ENCODE results near the gene MEN1. TPM values are rescaled to one million over a fixed set of nuclear protein-coding genes. Genes with fewer than 3 reads are reported as not detected.

Gene MEN1
- total and polyA plus RNA-seq, 9 of the 15 experiments (the other 6 are each of a cell fraction or from before 2014, with no cell fraction given), result 3.4 to 57.2 (median 19.3) TPM

GRCh38 chr11:64777449-64778222 lies 32.7 kb downstream of the MEN1 start (continued):
- TF ChIP-seq ZNF77 (CRISPR knock-in tag; IDR thresholded peaks at IDR 0.05), result no peak
- no peak for TF ChIP-seq C11orf30 (IDR thresholded peaks at IDR 0.05; ENCODE audit: low read depth)
- TF ChIP-seq ZNF699 (CRISPR knock-in tag; IDR thresholded peaks at IDR 0.05; ENCODE audit: insufficient replicate concordance), result no peak
- TF ChIP-seq ZNF740 (CRISPR knock-in tag; IDR thresholded peaks at IDR 0.05), result peak; percentile 57; the same call in 1 of the 2 replicates
- no peak for TF ChIP-seq ZNF740 (tag; IDR thresholded peaks at IDR 0.05)
- TF ChIP-seq ARNT (IDR thresholded peaks at IDR 0.05), result no peak
- TF ChIP-seq NEUROD1 (IDR thresholded peaks at IDR 0.05; ENCODE audit: borderline replicate concordance, low read depth, low read length, partially characterized antibody), result no peak
- no peak for TF ChIP-seq CREB1 (IDR thresholded peaks at IDR 0.05)
- peak; percentile 36; the same call in 1 of the 2 replicates for TF ChIP-seq CREB1 (CRISPR knock-in tag; IDR thresholded peaks at IDR 0.05)
- no peak for TF ChIP-seq GMEB1 (CRISPR knock-in tag; IDR thresholded peaks at IDR 0.05)
- no peak for TF ChIP-seq BACH1 (tag; IDR thresholded peaks at IDR 0.05)
- no peak for TF ChIP-seq SAFB (IDR thresholded peaks at IDR 0.05; ENCODE audit: borderline replicate concordance, low read depth, low read length)
- TF ChIP-seq KLF1 (tag; IDR thresholded peaks at IDR 0.05), result no peak
- no peak for TF ChIP-seq SETDB1 (IDR thresholded peaks at IDR 0.05; ENCODE audit: low read length)
- no peak for TF ChIP-seq ZBTB5 (IDR thresholded peaks at IDR 0.05)
- no peak for TF ChIP-seq ZKSCAN3 (CRISPR knock-in tag; IDR thresholded peaks at IDR 0.05)
- peak; percentile 23; the same call in 1 of the 2 replicates for TF ChIP-seq ZKSCAN1 (IDR thresholded peaks at IDR 0.05; ENCODE audit: low read depth, low read length)
- TF ChIP-seq RBM17 (IDR thresholded peaks at IDR 0.05; ENCODE audit: borderline replicate concordance, low read depth, low read length), result no peak
- TF ChIP-seq RCOR1 (IDR thresholded peaks at IDR 0.05; ENCODE audit: borderline replicate concordance in 1 of 2, low read depth in 2 of 2, low read length in 2 of 2), result no peak
- TF ChIP-seq POLR2AphosphoS2 (IDR thresholded peaks at IDR 0.05; ENCODE audit: low read length), result no peak
- no peak for TF ChIP-seq ZNF75A (CRISPR knock-in tag; IDR thresholded peaks at IDR 0.05)
- no peak for TF ChIP-seq TSHZ1 (CRISPR knock-in tag; IDR thresholded peaks at IDR 0.05)
